ENCODE data around the gene TMEM150B.

TMEM150B gene

DNA sequence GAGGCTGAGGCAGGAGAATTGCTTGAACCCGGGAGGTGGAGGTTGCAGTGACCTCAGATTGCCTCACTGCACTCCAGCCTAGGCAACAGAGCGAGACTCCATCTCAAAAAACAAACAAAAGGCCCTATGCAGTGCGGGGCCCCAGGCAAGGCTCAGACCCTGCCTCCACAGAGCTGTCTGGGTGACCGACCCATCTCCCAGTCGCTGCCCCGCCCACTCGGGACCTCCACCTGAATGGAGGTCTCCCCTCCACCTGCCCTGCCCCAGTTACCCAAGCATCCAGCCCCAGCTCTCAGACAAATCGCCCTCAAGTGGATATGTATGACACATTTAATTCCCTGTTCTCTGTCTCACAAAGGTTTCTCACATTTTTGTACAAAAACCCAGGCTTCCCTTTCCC lies 40.1 kb upstream of the TMEM150B start:
- no peak for DNase-seq
- no peak overlapping the region for H3K4me3 Mint-ChIP-seq
- H3K9me3 Mint-ChIP-seq: no peaks in the 10 kb centered on the region
- no peak for TF ChIP-seq CTCF (IDR thresholded peaks at IDR 0.05)
- peaks cover 18% of the 10 kb centered on the region for H3K27me3 Mint-ChIP-seq (ENCODE audit: low read depth, poor library complexity)
- no peaks in the 10 kb centered on the region for H3K36me3 Mint-ChIP-seq (ENCODE audit: low read depth)
- H3K4me1 Mint-ChIP-seq: peaks cover 26% of the 10 kb centered on the region
- no peak overlapping the region for H3K27ac Mint-ChIP-seq

DNA sequence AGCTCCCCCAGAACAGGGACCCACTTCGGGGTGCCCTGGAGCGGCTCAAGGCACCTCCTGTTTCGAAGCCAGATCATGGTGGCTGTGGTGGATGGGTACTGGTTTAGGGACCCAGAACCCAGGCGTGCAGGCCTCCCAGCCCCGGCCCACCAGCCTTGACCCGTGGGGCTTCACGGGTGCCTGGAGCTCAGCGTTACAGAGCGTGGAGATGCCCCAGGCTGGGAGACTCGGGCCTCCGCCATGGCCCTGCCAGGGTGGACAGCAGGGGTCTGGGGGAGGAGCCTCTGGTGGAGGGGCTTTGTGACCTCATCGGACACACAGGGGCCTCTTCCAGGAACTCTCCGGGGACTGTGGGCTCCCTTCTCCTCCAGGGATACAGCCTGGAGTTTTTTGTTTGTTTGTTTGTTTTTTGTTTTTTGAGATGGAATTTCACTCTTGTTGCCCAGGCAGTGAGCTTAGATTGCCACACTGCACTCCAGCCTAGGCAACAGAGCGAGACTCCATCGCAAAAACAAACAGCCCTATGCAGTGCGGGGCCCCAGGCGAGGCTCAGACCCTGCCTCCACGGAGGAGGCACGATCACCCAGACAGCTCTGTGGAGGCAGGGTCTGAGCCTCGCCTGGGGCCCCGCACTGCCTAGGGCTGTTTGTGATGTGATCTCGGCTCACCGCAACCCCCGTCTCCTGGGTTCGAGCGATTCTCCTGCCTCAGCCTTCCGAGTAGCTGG lies 38.0 kb upstream of the TMEM150B start, which contains the start of gene GARIN5B:
TSS of gene GARIN5B (minus strand) at position 271 of the 727 bp plus-strand sequence. CDS start at position 77, 194 bp downstream.
- no peak within 1 kb of the TSS for H3K4me3 Mint-ChIP-seq
- H3K4me1 Mint-ChIP-seq: peaks cover 26% of the 10 kb centered on the region
- H3K9me3 Mint-ChIP-seq: no peaks in the 10 kb centered on the region
- H3K27me3 Mint-ChIP-seq (ENCODE audit: low read depth, poor library complexity): peaks cover 12% of the 10 kb centered on the region
- no peak within 1 kb of the TSS for H3K27ac Mint-ChIP-seq
- no peaks in the 10 kb centered on the region for H3K36me3 Mint-ChIP-seq (ENCODE audit: low read depth)
- no peak for TF ChIP-seq CTCF (IDR thresholded peaks at IDR 0.05)
- peak; percentile 49 for DNase-seq

DNA sequence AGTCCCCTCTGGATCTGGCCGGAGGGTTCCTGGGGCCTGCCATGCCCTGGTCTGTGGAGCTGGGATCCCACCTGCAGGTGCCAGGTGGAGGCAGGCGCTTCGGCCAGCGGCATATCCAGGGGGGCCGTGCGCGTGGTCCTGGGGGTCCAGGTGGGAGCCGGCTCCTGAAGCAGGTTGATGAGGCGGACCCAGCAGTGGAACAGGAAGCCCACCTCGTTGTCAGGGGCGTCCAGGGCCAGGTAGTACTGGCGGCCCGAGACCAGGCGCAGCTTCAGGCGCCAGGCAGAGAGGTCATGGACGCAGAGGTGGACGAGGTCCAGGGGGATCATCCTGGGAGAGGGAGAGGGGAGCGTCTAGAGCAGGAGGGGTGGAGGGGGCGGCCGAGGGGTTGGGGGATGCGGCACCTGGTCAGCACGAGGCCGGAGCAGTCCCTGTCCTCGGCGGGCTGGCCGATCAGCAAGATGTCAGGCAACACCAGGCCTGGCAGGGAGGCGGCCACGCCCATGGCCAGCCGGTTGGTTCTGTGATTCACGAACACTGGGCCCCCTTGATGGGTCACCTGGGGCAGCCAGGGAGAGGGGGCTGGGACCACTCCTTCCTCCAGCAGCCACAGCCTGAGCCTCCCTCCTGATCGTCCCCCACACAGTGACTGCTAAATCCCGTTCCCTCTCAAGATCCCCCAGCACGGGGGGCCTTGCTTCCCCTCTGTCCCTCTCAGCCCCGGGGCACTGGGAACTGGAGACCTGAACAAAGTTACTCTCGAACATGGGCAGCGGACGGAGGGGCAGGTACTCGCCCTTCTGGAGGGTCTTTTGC lies 37.2 kb upstream of the TMEM150B start:
- H3K4me1 Mint-ChIP-seq: peaks cover 28% of the 10 kb centered on the region
- no peak for DNase-seq
- H3K36me3 Mint-ChIP-seq (ENCODE audit: low read depth): no peaks in the 10 kb centered on the region
- H3K9me3 Mint-ChIP-seq: no peaks in the 10 kb centered on the region
- no peak overlapping the region for H3K4me3 Mint-ChIP-seq
- no peak overlapping the region for H3K27ac Mint-ChIP-seq
- H3K27me3 Mint-ChIP-seq (ENCODE audit: low read depth, poor library complexity): peaks cover 15% of the 10 kb centered on the region
- no peak for TF ChIP-seq CTCF (IDR thresholded peaks at IDR 0.05)

DNA sequence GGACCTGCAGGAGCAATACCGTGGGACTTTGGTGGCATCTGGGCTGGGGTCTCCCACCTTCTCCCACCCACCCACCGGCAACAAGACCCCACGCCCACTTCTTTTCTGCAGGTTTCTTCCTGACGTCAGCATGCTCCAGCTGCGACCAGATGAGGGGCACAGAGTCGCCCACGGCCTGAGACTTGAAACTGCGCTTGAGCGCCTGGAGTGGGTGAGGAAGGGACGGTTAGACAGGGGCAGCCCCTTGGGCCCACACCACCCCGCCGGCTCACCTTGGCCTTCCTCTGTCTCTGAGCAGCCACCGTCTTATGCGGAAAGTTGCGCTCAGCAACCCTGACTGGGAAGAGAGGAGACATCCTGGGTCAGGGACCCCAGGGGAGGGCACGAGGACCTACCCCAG lies 35.8 kb upstream of the TMEM150B start:
- Mint-ChIP-seq H3K4me1 (peaks cover 28% of the 10 kb centered on the region), H3K9me3 (no peaks in the 10 kb centered on the region), H3K4me3 (no peak overlapping the region), H3K27ac (no peak overlapping the region), H3K36me3 (ENCODE audit: low read depth) (no peaks in the 10 kb centered on the region), H3K27me3 (ENCODE audit: low read depth, poor library complexity) (peaks cover 29% of the 10 kb centered on the region)
- no peak for DNase-seq
- TF ChIP-seq CTCF (IDR thresholded peaks at IDR 0.05): no peak

GRCh38 chr19:55358943-55359908 lies 34.1 kb upstream of the TMEM150B start:
- peaks cover 41% of the 10 kb centered on the region for H3K27me3 Mint-ChIP-seq (ENCODE audit: low read depth, poor library complexity)
- H3K4me3 Mint-ChIP-seq: no peak overlapping the region
- DNase-seq: no peak
- no peaks in the 10 kb centered on the region for H3K36me3 Mint-ChIP-seq (ENCODE audit: low read depth)
- TF ChIP-seq CTCF (IDR thresholded peaks at IDR 0.05): no peak
- no peak overlapping the region for H3K27ac Mint-ChIP-seq
- H3K9me3 Mint-ChIP-seq: no peaks in the 10 kb centered on the region
- H3K4me1 Mint-ChIP-seq: peaks cover 23% of the 10 kb centered on the region
